ENCODE measurements around the gene FADS3.

Gene FADS3

GRCh38 chr11:61869708-61870451 is 21.5 kb downstream of the FADS3 start:
- Mint-ChIP-seq H3K36me3 (ENCODE audit: low read depth) (peaks cover 11% of the 10 kb centered on the region), H3K27ac (peak overlapping the region; percentile 96), H3K9me3 (no peaks in the 10 kb centered on the region), H3K4me1 (peaks cover 32% of the 10 kb centered on the region), H3K27me3 (ENCODE audit: low read depth, poor library complexity) (peaks cover 9% of the 10 kb centered on the region), H3K4me3 (no peak overlapping the region)
- no peak for TF ChIP-seq CTCF (IDR thresholded peaks at IDR 0.05)
- peak; percentile 31 for DNase-seq

- peaks cover 32% of the 10 kb centered on the region for H3K4me1 Mint-ChIP-seq
- TF ChIP-seq CTCF (IDR thresholded peaks at IDR 0.05) = no peak
- H3K9me3 Mint-ChIP-seq = no peaks in the 10 kb centered on the region
- DNase-seq = no peak
- peaks cover 9% of the 10 kb centered on the region for H3K27me3 Mint-ChIP-seq (ENCODE audit: low read depth, poor library complexity)
- H3K36me3 Mint-ChIP-seq (ENCODE audit: low read depth) = peaks cover 16% of the 10 kb centered on the region
- H3K4me3 Mint-ChIP-seq = no peak overlapping the region
- H3K27ac Mint-ChIP-seq = peak overlapping the region; percentile 55
These were observed 22.0 kb downstream of the FADS3 start for GRCh38 chr11:61869429-61869707.

GRCh38 chr11:61868571-61869428 is 22.5 kb downstream of the FADS3 start:
- Mint-ChIP-seq H3K4me1 (peaks cover 32% of the 10 kb centered on the region), H3K9me3 (no peaks in the 10 kb centered on the region), H3K36me3 (ENCODE audit: low read depth) (peaks cover 16% of the 10 kb centered on the region), H3K27ac (peak overlapping the region; percentile 81), H3K27me3 (ENCODE audit: low read depth, poor library complexity) (peaks cover 6% of the 10 kb centered on the region), H3K4me3 (no peak overlapping the region)
- no peak for TF ChIP-seq CTCF (IDR thresholded peaks at IDR 0.05)
- no peak for DNase-seq

GRCh38 chr11:61866958-61867343 is 24.4 kb downstream of the FADS3 start:
- Mint-ChIP-seq H3K9me3 (no peaks in the 10 kb centered on the region), H3K27me3 (ENCODE audit: low read depth, poor library complexity) (peaks cover 6% of the 10 kb centered on the region), H3K4me3 (no peak overlapping the region), H3K4me1 (peaks cover 30% of the 10 kb centered on the region), H3K36me3 (ENCODE audit: low read depth) (peaks cover 20% of the 10 kb centered on the region), H3K27ac (peak overlapping the region; percentile 25)
- no peak for TF ChIP-seq CTCF (IDR thresholded peaks at IDR 0.05)
- DNase-seq = no peak

GRCh38 chr11:61866231-61866957 is 25.0 kb downstream of the FADS3 start:
- DNase-seq = no peak
- no peak overlapping the region for H3K4me3 Mint-ChIP-seq
- TF ChIP-seq CTCF (IDR thresholded peaks at IDR 0.05) = no peak
- peaks cover 26% of the 10 kb centered on the region for H3K36me3 Mint-ChIP-seq (ENCODE audit: low read depth)
- H3K27ac Mint-ChIP-seq = peak overlapping the region; percentile 39
- H3K4me1 Mint-ChIP-seq = peaks cover 26% of the 10 kb centered on the region
- H3K27me3 Mint-ChIP-seq (ENCODE audit: low read depth, poor library complexity) = peaks cover 6% of the 10 kb centered on the region
- H3K9me3 Mint-ChIP-seq = no peaks in the 10 kb centered on the region

All from nephron progenitor cell (in vitro differentiated cells).